Right lobe of liver (tissue), 6 donors: ENCODE results near the gene TPPP3. TPM values are rescaled to one million over a fixed set of nuclear protein-coding genes. Genes with fewer than 3 reads are reported as not detected.

Experiments
- ATAC-seq, 4 donors: fragments of 200-7000 bp; cut with Tn5 transposase; one replicate each; pipeline ENCODE4 v1.9.1; 2020; ENCODE audit warnings: mild to moderate bottlenecking in 4 of 4, moderate library complexity in 4 of 4
- DNase-seq, 3 donors: peaks; one replicate each; pipeline ENCODE4 v3.0.0-alpha.2; 2020
- H3K27ac ChIP-seq, 3 donors: fragments of 200-600 bp; one replicate each; pipeline ENCODE4 v1.8.0; 2022
- H3K27me3 ChIP-seq, 2 donors: fragments of 200-600 bp; one replicate each; pipeline ENCODE4 v1.8.0; 2022
- H3K36me3 ChIP-seq, 4 donors: fragments of 200-600 bp; sonication (generic) in 1 of 4; one replicate each; pipeline versions ENCODE4 v1.5.1 to v1.8.0; 2017 to 2022; ENCODE audit warnings: control low read depth in 1 of 4
- H3K4me1 ChIP-seq, 4 donors: fragments of 200-600 bp; sonication (generic) in 1 of 4; one replicate each; pipeline versions ENCODE4 v1.5.1 to v1.8.0; 2017 to 2022; ENCODE audit warnings: control low read depth in 1 of 4
- H3K4me3 ChIP-seq, 3 donors: fragments of 200-600 bp; one replicate each; pipeline ENCODE4 v1.8.0; 2022
- H3K9me3 ChIP-seq, 4 donors: fragments of 200-600 bp; sonication (generic) in 1 of 4; one replicate each; pipeline versions ENCODE4 v1.5.1 to v1.8.0; 2017 to 2022; ENCODE audit warnings: control low read depth in 1 of 4
- CTCF ChIP-seq, 4 donors: fragments of 200-600 bp in 3 of 4; fragments of 450-650 bp in 1 of 4; IDR thresholded peaks; one replicate each; pipeline versions ENCODE4 v1.5.1 to v1.8.0; 2016 to 2022; ENCODE audit warnings: antibody characterized with exemption in 4 of 4, mild to moderate bottlenecking in 2 of 4
- POLR2A ChIP-seq: fragments of 450-650 bp; IDR thresholded peaks from one replicate; pipeline ENCODE4 v1.6.1; 2017; ENCODE audit warnings: antibody characterized with exemption, mild to moderate bottlenecking
- WGBS: methylation state at CpG from one replicate; pipeline ENCODE4 v1.1.6; 2018; ENCODE audit warnings: low coverage, low lambda C conversion rate; ENCODE audit not compliant: insufficient coverage; ENCODE audit errors: missing lambda C conversion rate; 5-methylcytosine and 5-hydroxymethylcytosine counted together
- intact Hi-C, 2 donors: fragments of 100-400 bp; cut with DNase I; formaldehyde crosslinking; loops; one replicate each; pipeline versions ENCODE4 v1.11.2 to v1.14.1; 2022
- total RNA-seq, 6 experiments: library from RNA; depleted of rRNA in 2 of 6; stranded (reverse); fragments of >200 nt in 2 of 6; fragmentation: NEBNext Ultra II Directional in 3 of 6; extraction: Animal tissue kit (Norgen Biotek cat#: 25700) in 3 of 6; gene quantifications; one replicate each; pipeline versions ENCODE4 v1.1.0 to v1.2.4, GENCODE V29; 2016 to 2023
- donor health status: DM: no; HTN: yes; CAD: no.
- donor health status: DM: no; HTN: no; CAD: no.
- donor health status: DM: no; HTN: no; CAD: no.
- donor health status: DM: no; HTN: yes; CAD: no.
- donor health status: DM: no; HTN: yes; CAD: no.

TPPP3 gene
- total RNA-seq, 6 experiments from 2014 or later = 0.24 to 0.65 (median 0.37) TPM; not detected in 1

GRCh38 chr16:67394155-67395104 is 1.1 kb upstream of the TPPP3 start:
- 35% methylated on average over 5 of the region's 88 CpGs for WGBS
- peak in 3 of 4 donors; percentile 3 to 25 (median 4) for ATAC-seq
- Histone ChIP-seq H3K4me1 (peaks cover 0 to 8% (median 0%) of the 10 kb centered on the region in 4 donors), H3K36me3 (no peaks in the 10 kb centered on the region), H3K27me3 (no peaks in the 10 kb centered on the region), H3K27ac (no peak overlapping the region), H3K4me3 (no peak overlapping the region), H3K9me3 (no peaks in the 10 kb centered on the region)
- peak in 1 of 3 donors; percentile 63 for DNase-seq
- intact Hi-C loops = loop anchor here in 1 of 2 donors (10.0 kb wide), 1 partner anchor 140 kb away; no protein-coding TSS in a partner anchor
- TF ChIP-seq POLR2A (no peak), CTCF (IDR thresholded peaks at IDR 0.05) (no peak)

GRCh38 chr16:67393788-67394154 is 473 bp upstream of the TPPP3 start:
- WGBS = 0% methylated on average over 1 of the region's 20 CpGs
- TF ChIP-seq POLR2A = no peak
- TF ChIP-seq CTCF (IDR thresholded peaks at IDR 0.05) = no peak
- DNase-seq = no peak
- no peak for ATAC-seq
- Histone ChIP-seq H3K27ac (peak overlapping the region in 1 of 3 donors; percentile 19), H3K4me3 (peak overlapping the region in 1 of 3 donors; percentile 6), H3K36me3 (no peaks in the 10 kb centered on the region), H3K9me3 (no peaks in the 10 kb centered on the region), H3K27me3 (no peaks in the 10 kb centered on the region), H3K4me1 (peaks cover 0 to 5% (median 0%) of the 10 kb centered on the region in 4 donors)
- intact Hi-C loops = loop anchor here in 1 of 2 donors (10.0 kb wide), 1 partner anchor 139 kb away; no protein-coding TSS in a partner anchor

- Histone ChIP-seq H3K9me3 (no peaks in the 10 kb centered on the region), H3K36me3 (no peaks in the 10 kb centered on the region), H3K27ac (no peak overlapping the region), H3K4me1 (peaks cover 0 to 5% (median 0%) of the 10 kb centered on the region in 4 donors), H3K27me3 (no peaks in the 10 kb centered on the region), H3K4me3 (no peak overlapping the region)
- 74% methylated on average over 9 of the region's 18 CpGs for WGBS
- TF ChIP-seq CTCF (IDR thresholded peaks at IDR 0.05) = no peak
- TF ChIP-seq POLR2A = no peak
- intact Hi-C loops = loop anchor here in 1 of 2 donors (10.0 kb wide), 1 partner anchor 138 kb away; no protein-coding TSS in a partner anchor
- ATAC-seq (no peak), DNase-seq (no peak)
These were observed 818 bp downstream of the TPPP3 start for GRCh38 chr16:67392301-67393059.

GRCh38 chr16:67391424-67392300 is 1.6 kb downstream of the TPPP3 start:
- intact Hi-C loops = loop anchor here in 1 of 2 donors (10.0 kb wide), 1 partner anchor 137 kb away; no protein-coding TSS in a partner anchor
- Histone ChIP-seq H3K27me3 (no peaks in the 10 kb centered on the region), H3K4me1 (peaks cover 0 to 5% (median 0%) of the 10 kb centered on the region in 4 donors), H3K27ac (no peak overlapping the region), H3K36me3 (no peaks in the 10 kb centered on the region), H3K9me3 (no peaks in the 10 kb centered on the region), H3K4me3 (no peak overlapping the region)
- no peak for TF ChIP-seq POLR2A
- no peak for TF ChIP-seq CTCF (IDR thresholded peaks at IDR 0.05)
- WGBS = 91% methylated on average over 4 of the region's 15 CpGs
- ATAC-seq = no peak
- DNase-seq = no peak
